Posterior vena cava (tissue), 2 donors: ENCODE measurements around the gene CD3D. TPM values are rescaled to one million over a fixed set of nuclear protein-coding genes. Genes with fewer than 3 reads are reported as not detected.

ENCODE experiments used
- DNase-seq: peaks from one replicate; pipeline ENCODE4 v3.0.0-alpha.2; 2020; ENCODE audit warnings: low spot score
- intact Hi-C, 2 donors: fragments of 100-400 bp; cut with DNase I; formaldehyde crosslinking; loops; one replicate each; pipeline versions ENCODE4 v1.14.1 to v1.14.2; 2022 to 2023
- total RNA-seq, 2 donors: library from RNA; stranded (reverse); fragmentation: NEBNext Ultra II Directional; extraction: Animal tissue kit (Norgen Biotek cat#: 25700); gene quantifications; one replicate each; pipeline ENCODE4 v1.2.1, GENCODE V29; 2021
- donor health status: DM: yes; HTN: yes; CAD: no.
- donor health status: DM: yes; HTN: yes; CAD: no.

The CD3D gene
- total RNA-seq, 2 donors from 2014 or later, result 1.2 TPM; not detected in 1

DNA sequence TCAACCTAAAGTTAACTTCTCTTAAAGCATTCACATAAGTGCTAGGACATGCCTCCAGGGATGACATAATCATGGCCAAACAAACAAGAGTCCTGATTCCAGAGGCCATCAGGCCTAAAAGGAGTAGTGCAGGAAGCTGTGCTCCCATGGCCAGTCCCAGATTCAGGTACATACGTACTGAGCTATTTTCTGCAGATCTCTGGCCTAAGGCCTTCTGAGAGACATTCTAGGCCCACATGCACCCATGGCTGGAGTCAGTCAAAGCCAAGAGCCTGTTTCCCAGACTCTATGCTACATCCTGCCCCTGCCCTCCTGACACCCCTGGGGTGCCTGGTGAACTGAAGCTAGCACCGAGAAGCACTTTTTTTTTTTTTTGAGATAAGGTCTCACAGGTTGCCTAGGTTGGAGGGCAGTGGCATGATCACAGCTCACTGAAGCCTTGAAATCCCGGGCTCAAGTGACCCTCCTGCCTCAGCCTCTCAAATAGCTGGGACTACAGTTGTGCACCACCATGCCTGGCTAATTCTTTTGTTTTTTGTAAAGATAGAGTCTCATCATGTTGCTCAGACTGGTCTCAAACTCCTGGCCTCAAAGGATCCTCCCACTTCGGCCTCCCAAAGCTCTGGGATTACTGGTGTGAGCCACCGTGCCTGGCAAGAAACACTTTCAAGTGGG lies 553 bp downstream of the CD3D start:
- intact Hi-C loops, result loop anchor here in 1 of 2 donors (10.0 kb wide), 1 partner anchor 137 kb away; no protein-coding TSS in a partner anchor
- no peak for DNase-seq

DNA sequence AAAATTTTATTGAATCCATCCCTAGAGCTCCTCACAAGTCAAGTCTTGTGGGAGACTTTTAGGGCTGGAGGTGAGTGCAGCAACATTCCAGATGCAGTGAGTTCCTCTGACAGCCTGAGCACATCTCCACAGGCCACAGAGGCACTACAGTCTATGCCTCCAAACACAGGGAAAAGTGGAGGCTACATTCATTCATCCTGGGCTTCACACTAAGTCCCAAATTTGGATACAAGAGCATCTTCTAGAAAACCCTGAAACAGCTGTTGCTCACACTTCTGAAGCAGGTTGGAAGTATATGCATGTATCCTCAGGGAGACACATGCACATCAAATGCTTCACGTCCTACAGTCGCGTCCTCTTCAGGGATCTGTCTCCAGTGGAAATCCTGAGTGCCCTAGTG lies 1.2 kb downstream of the CD3D start:
- DNase-seq, result no peak
- intact Hi-C loops, result loop anchor here in 1 of 2 donors (10.0 kb wide), 1 partner anchor 136 kb away; no protein-coding TSS in a partner anchor

DNA sequence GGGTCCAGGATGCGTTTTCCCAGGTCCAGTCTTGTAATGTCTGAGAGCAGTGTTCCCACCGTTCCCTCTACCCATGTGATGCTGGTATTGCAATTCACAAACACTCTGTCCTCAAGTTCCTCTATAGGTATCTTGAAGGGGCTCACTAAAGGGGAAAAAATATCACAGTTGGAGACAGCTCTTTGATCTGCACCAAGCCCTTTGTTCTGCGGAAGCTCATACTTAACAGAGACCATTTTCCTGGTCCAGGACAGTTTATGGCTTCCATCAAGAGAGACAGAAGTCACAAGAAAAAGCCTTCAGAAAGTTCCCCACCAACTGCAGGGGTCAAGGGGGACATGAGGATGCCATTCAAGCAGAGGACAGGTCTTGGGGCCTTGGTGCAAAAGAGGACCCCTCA lies 2.1 kb downstream of the CD3D start:
- intact Hi-C loops, result loop anchor here in 1 of 2 donors (10.0 kb wide), 1 partner anchor 136 kb away; no protein-coding TSS in a partner anchor
- DNase-seq, result no peak

DNA sequence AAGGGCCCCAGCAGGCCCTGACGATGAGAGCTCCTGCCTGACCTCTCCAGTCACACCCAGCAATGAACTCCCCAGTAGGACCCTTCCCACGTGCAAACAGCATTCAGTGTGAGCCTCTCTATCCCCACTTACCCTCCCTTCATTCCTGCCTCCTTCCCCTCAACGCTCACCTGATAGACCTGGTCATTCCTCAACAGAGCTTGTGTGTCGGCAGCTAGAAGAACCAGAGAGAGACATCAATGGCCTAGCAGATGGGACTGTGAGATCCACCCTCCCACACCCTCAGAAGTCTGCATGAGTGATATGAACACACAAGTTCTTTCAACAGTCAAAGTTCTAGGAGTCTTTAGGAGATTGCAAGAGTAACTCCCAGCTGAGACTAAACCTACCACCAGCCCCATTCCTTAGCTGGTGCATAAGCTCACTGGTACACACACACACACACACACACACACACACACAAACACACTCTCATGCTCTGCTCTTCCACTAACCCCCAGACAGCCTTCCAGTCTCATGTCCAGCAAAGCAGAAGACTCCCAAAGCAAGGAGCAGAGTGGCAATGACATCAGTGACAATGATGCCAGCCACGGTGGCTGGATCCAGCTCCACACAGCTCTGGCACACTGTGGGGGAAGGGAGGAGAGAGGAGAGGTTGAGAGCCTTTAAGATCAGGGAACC lies 3.1 kb downstream of the CD3D start:
- no peak for DNase-seq
- intact Hi-C loops, result no loop called here

DNA sequence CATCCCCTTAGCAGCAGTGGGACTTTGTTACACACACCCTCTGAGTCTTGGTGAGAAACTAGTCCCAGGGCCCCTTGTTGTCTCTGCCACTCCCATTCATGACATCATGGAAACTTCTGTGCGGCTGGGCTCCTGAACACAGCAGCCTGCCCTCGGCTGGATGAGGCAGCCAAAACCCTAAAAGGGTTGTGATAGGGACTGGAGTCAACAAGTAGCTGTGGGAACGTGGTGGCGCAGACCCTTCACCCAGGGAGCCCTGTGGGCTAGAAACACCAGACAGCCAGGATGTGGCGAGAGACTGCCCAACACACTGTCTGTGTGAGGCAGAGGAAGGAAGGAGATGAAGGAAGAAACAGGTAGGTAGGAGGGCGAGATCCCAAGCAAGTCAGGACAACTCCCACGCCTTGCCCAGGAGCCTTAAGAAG lies 3.9 kb downstream of the CD3D start:
- no peak for DNase-seq
- intact Hi-C loops, result no loop called here

DNA sequence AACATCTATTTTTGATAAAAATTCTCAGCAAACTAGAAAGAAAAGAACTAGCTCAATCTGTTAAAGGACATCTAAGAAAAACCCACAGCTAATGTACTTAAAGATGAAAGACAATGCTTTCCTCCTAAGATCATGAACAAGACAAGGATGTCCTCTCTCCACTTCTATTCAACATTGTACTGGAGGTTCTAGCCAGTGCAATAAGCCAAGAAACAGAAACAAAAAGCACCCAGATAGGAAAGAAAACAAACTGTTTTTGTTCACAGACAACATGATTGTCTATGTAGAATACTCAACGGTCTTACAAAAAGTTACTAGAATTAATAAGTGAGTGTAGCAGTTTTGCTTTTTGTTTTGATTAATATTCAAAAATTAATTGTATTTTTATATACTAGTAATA lies 7.8 kb downstream of the CD3D start:
- DNase-seq, result no peak
- intact Hi-C loops, result no loop called here

DNA sequence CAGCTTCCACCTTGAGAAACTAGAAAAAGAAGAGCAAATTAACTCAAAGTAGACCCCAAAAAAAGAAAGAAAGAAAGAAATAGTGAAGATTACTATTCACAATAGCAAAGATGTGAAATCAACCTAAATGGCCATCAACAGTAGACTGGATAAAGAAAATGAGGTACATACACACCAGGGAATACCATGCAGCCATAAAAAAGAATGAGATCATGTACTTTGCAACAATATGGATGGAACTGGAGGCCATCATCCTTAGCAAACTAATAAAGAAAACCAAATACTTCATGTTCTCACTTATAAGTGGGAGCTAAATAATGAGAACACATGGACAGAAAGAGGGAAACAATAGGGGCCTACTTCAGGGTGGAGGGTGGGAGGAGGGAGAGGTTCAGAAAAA lies 13.8 kb downstream of the CD3D start:
- intact Hi-C loops, result no loop called here

DNA sequence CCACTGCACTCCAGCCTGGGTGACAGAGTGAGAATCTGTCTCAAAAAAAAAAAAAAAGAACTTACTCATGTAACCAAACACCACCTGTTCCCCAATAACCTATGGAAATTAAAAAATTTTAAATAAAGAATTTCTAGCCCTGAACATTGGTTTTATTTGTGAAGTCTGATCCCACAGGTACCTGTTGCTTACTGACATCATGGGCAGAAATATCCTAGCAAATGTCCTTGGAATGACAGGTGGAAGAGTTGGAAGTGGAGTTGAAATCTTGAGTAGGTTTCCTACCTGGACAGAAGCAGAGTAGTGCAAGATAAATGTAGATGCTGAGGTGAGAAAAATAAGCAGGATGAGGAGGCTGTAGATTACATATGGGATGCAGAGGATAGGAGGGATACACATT lies 17.2 kb downstream of the CD3D start:
- intact Hi-C loops, result no loop called here
- DNase-seq, result no peak

More for the DNA sequence above, 13.8 kb downstream of the CD3D start:
- no peak for DNase-seq

DNA sequence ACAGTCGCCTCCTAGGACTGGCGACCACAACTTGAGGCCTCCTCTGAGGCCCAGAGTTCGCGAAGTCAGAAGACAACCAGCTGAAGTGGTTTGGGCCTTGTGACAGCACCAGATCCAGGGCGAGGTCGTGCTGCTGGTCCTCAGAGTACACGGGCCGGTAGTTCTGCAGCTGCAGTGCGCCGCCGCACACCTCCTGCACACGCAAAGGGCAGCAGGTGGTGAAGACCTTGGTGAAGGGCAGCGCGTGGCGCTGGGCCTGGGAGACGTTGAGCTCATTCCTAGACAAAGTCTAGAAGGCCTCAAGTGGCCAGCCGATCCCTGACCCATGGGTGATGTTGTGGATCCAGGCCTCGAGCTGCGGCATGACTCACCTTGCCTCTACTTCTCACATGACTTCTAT lies 19.8 kb downstream of the CD3D start:
- intact Hi-C loops, result no loop called here
- no peak for DNase-seq

DNA sequence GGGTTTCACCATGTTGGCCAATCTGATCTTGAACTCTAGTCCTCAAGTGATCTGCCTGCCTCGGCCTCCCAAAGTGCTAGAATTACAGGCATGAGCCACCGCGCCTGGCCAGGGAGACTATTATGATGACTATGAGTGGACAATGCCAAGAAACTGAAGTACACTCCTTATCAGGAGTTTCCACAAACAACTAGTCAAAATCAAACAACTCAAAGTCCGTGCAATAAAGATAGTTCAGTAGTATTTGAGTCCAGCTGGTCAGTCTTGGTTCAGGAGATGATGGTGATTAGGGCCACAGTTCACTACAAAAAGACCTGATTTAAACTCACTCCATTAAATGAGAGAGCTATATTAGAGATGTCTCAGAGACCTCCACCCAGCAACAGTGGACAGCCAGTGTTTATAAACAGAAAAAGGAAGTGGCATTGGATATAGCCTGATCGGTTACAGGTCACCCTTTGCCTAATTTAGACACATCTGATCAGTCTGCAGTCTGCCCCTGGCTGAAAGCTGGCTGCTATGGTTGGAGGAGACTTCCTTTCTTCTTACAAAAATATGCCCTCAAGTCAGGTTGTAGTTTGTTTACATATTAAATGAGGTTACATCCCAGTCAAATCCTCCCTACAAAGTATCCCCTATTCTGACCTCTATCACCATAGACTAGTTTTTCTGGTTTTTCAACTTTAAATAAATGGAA lies 21.0 kb downstream of the CD3D start:
- intact Hi-C loops, result no loop called here
- no peak for DNase-seq

DNA sequence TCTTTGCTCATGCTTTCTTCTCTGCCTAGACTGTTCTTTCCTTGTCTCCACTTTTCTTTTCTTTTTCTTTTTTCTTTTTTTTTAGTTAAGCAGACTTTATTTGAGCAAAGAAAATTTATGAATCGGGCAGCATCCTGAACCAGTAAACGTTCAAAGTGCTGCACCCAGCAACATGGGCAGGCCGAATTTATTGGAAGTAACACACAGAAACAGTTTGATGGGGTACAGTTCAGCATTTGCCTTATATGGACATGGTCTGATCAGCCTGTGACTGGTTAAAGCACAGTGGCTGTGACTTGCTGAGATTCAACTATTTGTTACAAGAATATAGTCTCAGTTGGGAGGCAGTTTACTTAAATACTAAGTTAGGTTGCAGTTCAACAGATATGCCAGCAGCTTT lies 22.0 kb downstream of the CD3D start:
- intact Hi-C loops, result no loop called here
- no peak for DNase-seq

DNA sequence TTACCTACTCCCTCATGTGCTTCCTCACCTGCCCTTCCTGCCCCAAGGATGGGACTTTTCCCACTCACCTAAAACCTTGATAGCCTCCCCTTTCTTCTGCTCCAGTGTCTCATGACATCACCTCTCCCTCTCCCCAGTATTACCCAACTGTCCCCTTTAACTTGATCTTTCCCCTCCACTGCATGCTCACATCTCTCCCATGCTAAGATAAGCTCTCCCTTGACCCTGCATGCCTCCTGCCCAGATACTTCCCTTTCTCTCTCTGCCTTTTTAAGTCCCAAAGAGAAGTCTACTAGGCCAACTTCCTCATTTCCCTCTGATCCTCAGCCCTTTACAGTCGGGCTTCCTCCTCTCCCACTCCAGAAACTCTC lies 23.2 kb downstream of the CD3D start:
- no peak for DNase-seq
- intact Hi-C loops, result no loop called here

DNA sequence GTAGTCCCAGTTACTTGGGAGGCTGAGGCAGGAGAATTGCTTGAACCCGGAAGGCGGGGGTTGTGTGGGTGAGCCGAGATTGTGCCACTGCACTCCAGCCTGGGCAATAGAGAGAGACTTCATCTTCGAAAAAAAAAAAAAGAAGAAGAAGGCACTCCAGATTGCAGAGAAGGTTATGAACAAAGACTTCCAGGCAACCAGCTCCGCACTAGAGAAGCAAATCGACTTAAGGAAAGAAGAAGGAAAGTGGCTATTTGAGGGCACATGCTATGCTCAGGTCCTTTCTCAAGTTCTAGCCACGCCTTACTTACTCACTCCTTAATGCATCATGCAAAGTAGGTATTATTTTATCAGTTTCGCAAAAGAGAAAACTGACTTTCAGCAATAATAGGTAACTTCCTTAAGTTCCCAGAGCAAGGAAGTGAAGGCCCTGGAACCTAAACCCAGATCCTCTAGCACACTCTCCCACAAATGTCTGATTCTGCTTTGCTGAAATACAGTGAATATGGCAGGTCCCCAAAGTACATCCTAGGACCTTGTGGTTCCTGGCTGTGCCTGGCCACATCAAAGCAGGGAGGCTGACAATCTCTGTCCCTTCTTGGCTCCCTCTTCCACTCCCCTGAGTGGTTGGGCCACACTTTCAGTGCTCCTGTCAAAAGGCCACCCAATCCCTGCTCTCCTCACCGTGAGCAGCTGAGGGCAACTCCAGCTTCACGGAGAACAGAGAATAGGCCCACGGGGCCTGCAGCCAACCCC lies 23.7 kb downstream of the CD3D start:
- DNase-seq, result no peak
- intact Hi-C loops, result no loop called here

DNA sequence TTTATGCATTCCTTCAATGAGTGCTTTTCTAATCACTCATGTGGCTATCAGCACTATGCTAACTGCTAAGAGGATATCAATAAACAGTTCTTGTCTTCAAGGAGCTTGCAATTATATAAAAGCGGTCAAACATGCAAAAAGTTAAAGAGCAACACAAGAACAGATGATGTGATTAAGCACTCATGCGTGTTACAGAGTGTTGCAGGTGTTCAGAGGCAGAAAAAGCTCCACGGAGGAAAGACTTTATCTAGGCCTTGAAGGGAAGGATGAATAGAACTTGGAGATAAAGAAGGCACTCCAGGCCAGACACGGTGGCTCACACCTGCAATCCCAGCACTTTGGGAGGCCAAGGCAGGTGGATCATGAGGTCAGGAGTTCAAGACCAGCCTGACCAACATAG lies 24.4 kb downstream of the CD3D start:
- DNase-seq, result no peak

DNA sequence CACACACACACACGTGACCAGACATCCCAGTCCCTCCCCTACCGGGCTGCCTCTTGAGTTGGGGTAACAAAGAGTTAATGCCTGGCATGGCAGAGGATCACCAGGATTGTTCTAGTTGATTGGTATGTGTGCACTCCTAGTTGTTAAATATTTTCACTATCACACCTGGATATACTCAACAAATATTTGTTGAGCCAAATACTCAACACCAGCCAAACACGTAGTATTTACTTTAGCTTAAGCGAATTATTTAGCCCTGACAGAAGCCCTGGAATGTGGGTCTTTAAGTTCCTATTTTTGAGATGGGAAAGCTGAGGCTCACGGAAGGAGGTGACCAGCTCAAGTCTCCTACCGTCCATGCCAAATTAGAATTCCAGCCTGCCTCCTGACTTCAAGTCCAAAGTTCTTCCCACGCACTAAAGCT lies 27.5 kb downstream of the CD3D start:
- intact Hi-C loops, result no loop called here
- no peak for DNase-seq

More for the DNA sequence above, 24.4 kb downstream of the CD3D start:
- intact Hi-C loops, result no loop called here

DNA sequence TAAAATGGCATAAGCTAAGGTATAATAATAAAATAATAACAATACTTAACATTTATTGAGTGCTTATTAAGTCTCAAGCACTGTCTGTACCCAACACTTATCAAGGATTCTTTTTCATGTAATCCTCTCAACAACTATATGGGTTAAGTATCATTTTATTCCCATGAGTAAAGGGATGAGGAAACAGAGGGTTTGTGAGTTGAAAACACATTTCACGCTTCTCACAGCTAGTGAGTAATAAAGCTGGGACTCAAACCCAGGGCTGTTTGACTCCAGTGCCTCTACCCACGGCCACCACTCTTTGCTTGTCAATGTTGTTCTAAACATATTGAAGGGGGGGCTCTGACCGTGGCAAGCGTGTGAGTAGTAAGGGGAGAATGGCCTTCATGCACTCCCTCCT lies 29.3 kb downstream of the CD3D start:
- DNase-seq, result no peak
- intact Hi-C loops, result no loop called here

DNA sequence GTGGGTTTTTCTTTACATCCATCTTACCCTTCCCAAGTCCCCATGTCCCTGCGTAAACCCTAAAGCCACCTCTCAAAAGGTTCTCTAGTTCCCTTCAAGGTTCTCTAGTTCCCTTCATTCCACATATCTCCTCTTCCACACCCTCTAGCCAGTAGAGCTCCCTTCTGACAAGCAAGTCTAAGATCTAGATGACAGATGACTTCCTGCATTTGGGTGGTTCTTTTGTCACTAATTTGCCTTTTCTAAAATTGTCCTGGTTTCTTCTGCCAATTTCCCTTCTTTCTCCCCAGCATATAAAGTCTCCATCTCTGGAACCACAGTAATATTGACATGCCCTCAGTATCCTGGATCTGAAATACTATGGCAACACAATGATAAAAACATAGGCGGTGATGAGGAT lies 30.2 kb downstream of the CD3D start:
- no peak for DNase-seq
- intact Hi-C loops, result no loop called here

DNA sequence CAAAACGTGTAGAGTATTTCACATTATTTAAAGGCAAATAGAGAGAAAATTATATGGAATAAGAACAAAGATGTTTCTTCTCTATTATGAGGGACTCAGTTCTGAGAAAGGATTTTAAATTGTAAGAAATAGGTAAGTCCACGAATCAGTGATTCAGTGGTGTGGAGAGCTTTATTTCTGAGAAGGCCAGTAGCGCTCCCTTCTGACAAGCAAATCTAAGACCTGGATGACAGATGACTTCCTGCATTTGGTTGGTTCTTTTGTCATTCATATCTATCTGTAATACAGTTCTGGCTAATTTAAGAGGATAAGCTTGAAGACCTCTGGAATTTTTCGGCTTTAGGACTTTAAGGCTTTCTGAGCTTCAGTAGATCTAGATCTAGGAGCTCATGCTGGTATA lies 31.0 kb downstream of the CD3D start:
- no peak for DNase-seq
- intact Hi-C loops, result no loop called here

DNA sequence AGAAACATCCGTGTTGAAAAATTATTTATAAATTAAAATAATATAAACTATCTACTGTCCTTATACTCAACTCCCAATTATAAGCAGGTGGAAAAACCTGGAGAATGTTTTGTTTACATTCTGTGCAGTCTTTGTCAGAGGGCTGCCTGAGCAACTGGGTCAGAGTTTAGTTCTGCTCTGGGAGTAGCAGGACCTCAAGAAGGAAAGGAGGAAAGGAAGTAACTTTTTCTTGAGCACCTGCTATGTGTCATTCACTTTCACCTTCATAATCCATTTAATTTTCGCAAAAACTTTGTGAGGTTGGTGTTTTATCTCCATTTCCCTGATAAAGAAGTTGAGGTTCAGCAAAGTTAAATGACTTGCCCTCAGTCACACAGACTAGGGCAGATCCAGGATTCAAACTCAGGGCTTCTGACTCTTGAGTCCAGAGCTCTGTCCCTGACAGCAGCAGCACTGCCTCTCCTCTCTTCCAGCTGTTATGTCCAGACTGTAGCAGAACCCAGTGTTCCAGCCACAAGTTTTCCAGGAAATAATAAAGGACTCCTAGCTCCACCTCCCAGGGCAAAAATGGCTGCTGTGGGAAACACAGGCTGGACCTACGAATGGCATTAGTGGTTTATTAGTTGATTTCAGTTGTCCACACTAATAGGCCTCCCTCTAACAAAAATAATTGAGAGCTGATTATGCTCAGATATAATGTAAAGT lies 31.6 kb downstream of the CD3D start:
- DNase-seq, result no peak
- intact Hi-C loops, result no loop called here
